GM12878 (cell line): ENCODE measurements around the gene LDLRAD4. TPM values are rescaled to one million over a fixed set of nuclear protein-coding genes. Genes with fewer than 3 reads are reported as not detected.

Experiments
- ATAC-seq: fragments of 200-7000 bp; cut with Tn5 transposase; 3 replicates; pipeline ENCODE4 v1.9.1; 2020; ENCODE audit warnings: mild to moderate bottlenecking, moderate library complexity
- BruUV-seq: library from RNA; stranded (reverse); fragments of 400-500 nt; replicated peaks from 2 replicates; lab custom pipeline; 2021; lab: Mats Ljungman, UMichigan
- CTCF ChIA-PET: fragments of 300-600 bp; sonication (Branson Sonifier 250); formaldehyde crosslinking; extraction: SDS; loops from one replicate; lab custom pipeline; 2021; ENCODE audit warnings: inconsistent platforms; lab: Yijun Ruan, JAX
- POLR2A ChIA-PET: fragments of 350-600 bp; formaldehyde crosslinking; extraction: SDS; loops from one replicate; lab custom pipeline; 2021; ENCODE audit warnings: inconsistent platforms; lab: Charles Lee
- RAD21 ChIA-PET: fragments of 300-600 bp; sonication (Branson Sonifier 250); formaldehyde crosslinking; loops from one replicate; lab custom pipeline; 2023; ENCODE audit warnings: antibody characterized with exemption; ENCODE audit not compliant: unreplicated experiment; lab: Charles Lee
- SMC1A ChIA-PET: fragments of 300-600 bp; sonication (Branson Sonifier 250); formaldehyde crosslinking; loops from one replicate; lab custom pipeline; 2023; ENCODE audit not compliant: unreplicated experiment, uncharacterized antibody; lab: Charles Lee
- DNase-seq: peaks from one replicate; pipeline ENCODE4 v3.0.0-alpha.2; 2011; ENCODE audit warnings: low read depth, low spot score
- FAIRE-seq: peaks from 3 replicates; lab custom pipeline; 2011; peaks lifted over from hg19 to GRCh38; lab: Jason Lieb, UNC
- H2AFZ ChIP-seq: 2 replicates; pipeline ENCODE4 v1.6.0; 2011; ENCODE audit warnings: low read depth, low read length, control low read depth; ENCODE audit not compliant: control insufficient read depth
- H3K27ac ChIP-seq: 2 replicates; pipeline ENCODE4 v1.5.1; 2011; ENCODE audit warnings: control low read depth; ENCODE audit not compliant: control insufficient read depth, insufficient read depth
- H3K27me3 ChIP-seq, 2 experiments: replicated peaks in 1 of 2; 2 replicates each; pipeline versions ENCODE4 v1.6.0 to v1.6.1; 2011; ENCODE audit warnings: low read length in 1 of 2; ENCODE audit not compliant: control insufficient read depth in 2 of 2, insufficient read depth in 2 of 2
- H3K36me3 ChIP-seq, 2 experiments: 2 replicates each; pipeline ENCODE4 v1.5.1; 2011; ENCODE audit warnings: low read length in 1 of 2; ENCODE audit not compliant: control insufficient read depth in 2 of 2, insufficient read depth in 2 of 2
- H3K4me1 ChIP-seq: 2 replicates; pipeline ENCODE4 v1.6.1; 2011; ENCODE audit warnings: mild to moderate bottlenecking, low read length, moderate library complexity, mixed read lengths; ENCODE audit not compliant: control insufficient read depth, insufficient read depth
- H3K4me2 ChIP-seq: 2 replicates; pipeline ENCODE4 v1.6.0; 2011; ENCODE audit warnings: control low read depth; ENCODE audit not compliant: control insufficient read depth, insufficient read depth
- H3K4me3 ChIP-seq: fragments of 200-600 bp; sonication (generic); 2 replicates; pipeline ENCODE4 v1.5.1; 2016
- H3K79me2 ChIP-seq: 2 replicates; pipeline ENCODE4 v1.6.0; 2011; ENCODE audit warnings: low read length; ENCODE audit not compliant: control insufficient read depth, insufficient read depth
- H3K9ac ChIP-seq: 2 replicates; pipeline ENCODE4 v1.8.0; 2011; ENCODE audit warnings: low read length, control low read depth, mixed read lengths; ENCODE audit not compliant: control insufficient read depth, insufficient read depth
- H3K9me3 ChIP-seq: replicated peaks from 3 replicates; pipeline ENCODE4 v1.5.1; 2011; ENCODE audit warnings: mild to moderate bottlenecking, low read length; ENCODE audit not compliant: control insufficient read depth, insufficient read depth
- H4K20me1 ChIP-seq: 2 replicates; pipeline ENCODE4 v1.6.0; 2011; ENCODE audit not compliant: control insufficient read depth, insufficient read depth
- CREM ChIP-seq: IDR thresholded peaks from 2 replicates; pipeline ENCODE4 v1.6.1; 2014; ENCODE audit warnings: antibody characterized with exemption, low read depth
- EGR1 ChIP-seq, 2 experiments: IDR thresholded peaks; 1 replicate in 1 of 2; 2 replicates in 1 of 2; pipeline ENCODE4 v1.6.1; 2011 to 2012; ENCODE audit warnings: low read depth in 2 of 2, low read length in 2 of 2, borderline replicate concordance in 1 of 2, mild to moderate bottlenecking in 1 of 2, moderate library complexity in 1 of 2
- NBN ChIP-seq: fragments of 450-650 bp; IDR thresholded peaks from 2 replicates; pipeline ENCODE4 v1.6.1; 2016
- SPI1 ChIP-seq: IDR thresholded peaks from 2 replicates; pipeline ENCODE4 v1.6.1; 2011; ENCODE audit warnings: low read depth, mild to moderate bottlenecking, low read length, moderate library complexity, borderline replicate concordance; ENCODE audit not compliant: insufficient read depth
- TCF3 ChIP-seq: IDR thresholded peaks from 2 replicates; pipeline ENCODE4 v1.6.1; 2012; ENCODE audit warnings: low read depth, mild to moderate bottlenecking, low read length, borderline replicate concordance; ENCODE audit not compliant: insufficient read depth
- WGBS: methylation state at CpG from one replicate; pipeline ENCODE4 v1.1.6; 2016; ENCODE audit warnings: low lambda C conversion rate; ENCODE audit not compliant: insufficient replicate concordance, insufficient coverage; ENCODE audit errors: missing lambda C conversion rate; 5-methylcytosine and 5-hydroxymethylcytosine counted together
- in situ Hi-C: fragments of 300-500 bp; cut with MboI; formaldehyde crosslinking; loops from 9 replicates; pipeline ENCODE4 v1.14.3; 2018; ENCODE audit warnings: mixed read lengths
- intact Hi-C: fragments of 100-400 bp; cut with micrococcal nuclease; formaldehyde crosslinking; loops from one replicate; pipeline ENCODE4 v1.14.2; 2022; ENCODE audit not compliant: unreplicated experiment
- polyA plus RNA-seq, 11 experiments: library from polyadenylated mRNA; depleted of rRNA in 4 of 11; unstranded in 6 of 11; stranded (reverse) in 5 of 11; fragments of >200 nt; fragmentation: Nextera tagmentation in 4 of 11; fragmentation: Illumina TruSeq in 1 of 11; extraction: Ambion mirVana in 4 of 11; extraction: Trizol in 1 of 11; gene quantifications; 1 replicate in 1 of 11; 2 replicates in 10 of 11; pipeline versions ENCODE4 v1.2.1 to v1.2.3, GENCODE V29; 2011 to 2016; ENCODE audit warnings: inconsistent platforms in 2 of 11, missing spikeins in 2 of 11, low read depth in 1 of 11
- total RNA-seq, 4 experiments: library from RNA; depleted of rRNA in 3 of 4; stranded (reverse); fragments of >200 nt in 3 of 4; fragmentation: Illumina TruSeq in 1 of 4; extraction: Trizol in 1 of 4; gene quantifications; 2 replicates each; pipeline versions ENCODE4 v1.2.1 to v1.2.3, GENCODE V29; 2013 to 2021
- TF ChIP-seq, protein P1 (sequence below): IDR thresholded peaks from 2 replicates; pipeline ENCODE4 v1.6.1; 2012; ENCODE audit warnings: low read length, inconsistent platforms
- TF ChIP-seq, protein P2 (sequence below): IDR thresholded peaks from 2 replicates; pipeline ENCODE4 v1.6.1; 2011; ENCODE audit warnings: borderline replicate concordance, low read depth, mild to moderate bottlenecking, moderate library complexity, low read length; ENCODE audit not compliant: insufficient read depth, poor library complexity, severe bottlenecking
- TF ChIP-seq, protein P3 (sequence below): IDR thresholded peaks from 2 replicates; pipeline ENCODE4 v1.6.1; 2011; ENCODE audit warnings: mild to moderate bottlenecking, low read depth, low read length, moderate library complexity; ENCODE audit not compliant: insufficient replicate concordance

Gene LDLRAD4
- total and polyA plus RNA-seq, 10 of the 15 experiments (the other 5 are each of a cell fraction or from before 2014, with no cell fraction given): 2.7 to 16.8 (median 11.2) TPM

DNA sequence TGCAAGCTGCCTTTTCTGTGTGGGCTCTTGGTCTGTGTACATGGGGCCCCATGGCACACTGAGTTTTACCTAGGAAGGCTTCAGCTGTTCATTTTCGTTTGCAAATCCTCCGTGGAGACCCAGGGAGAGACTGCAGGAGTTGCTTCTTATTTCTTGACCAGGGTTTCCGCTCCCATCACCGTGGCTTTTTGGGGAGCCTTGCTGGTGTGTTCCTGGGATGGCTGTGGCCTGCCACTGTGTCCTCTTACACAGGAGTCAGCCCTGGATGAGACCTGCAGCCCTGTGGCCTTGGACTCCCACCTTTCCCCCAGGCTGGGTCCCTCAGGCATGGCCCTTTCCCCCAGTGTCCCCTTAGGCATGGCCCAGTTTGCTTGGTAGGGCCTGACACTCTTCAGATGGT, 370.8 kb downstream of the LDLRAD4 start:
- Histone ChIP-seq H3K4me3 (no peak overlapping the region), H3K27ac (no peak overlapping the region), H2AFZ (no peak overlapping the region), H3K36me3 (no peaks in the 10 kb centered on the region), H3K4me2 (no peak overlapping the region), H4K20me1 (no peaks in the 10 kb centered on the region), H3K4me1 (peaks cover 29% of the 10 kb centered on the region), H3K9ac (no peak overlapping the region), H3K9me3 (no peaks in the 10 kb centered on the region; the same call in 2 of the 3 replicates), H3K27me3 (no peaks in the 10 kb centered on the region), H3K79me2 (no peaks in the 10 kb centered on the region)
- ChIA-PET SMC1A (interaction anchor here (0.8 to 7.3 kb wide), 6 partner anchors 8 to 29 kb away, joined by 3 to 164 read pairs (median 64); no protein-coding TSS in a partner anchor), POLR2A (interaction anchor here (1.5 to 5.6 kb wide), 4 partner anchors 12 to 20 kb away, joined by 4 to 52 read pairs (median 22); no protein-coding TSS in a partner anchor), CTCF (interaction anchor here (1.6 kb wide), 1 partner anchor 22 kb away, joined by 7 read pairs; no protein-coding TSS in a partner anchor), RAD21 (interaction anchor here (5.4 to 5.7 kb wide), 4 partner anchors 20 to 29 kb away, joined by 56 to 144 read pairs (median 102); no protein-coding TSS in a partner anchor)
- DNase-seq (no peak), ATAC-seq (no peak), FAIRE-seq (no peak)
- no TSS peak for BruUV-seq
- WGBS: 85% methylated on average over 4 of the region's 4 CpGs
- intact Hi-C loops (no loop called here), in situ Hi-C loops (no loop called here)
- TF ChIP-seq, protein P1, sequence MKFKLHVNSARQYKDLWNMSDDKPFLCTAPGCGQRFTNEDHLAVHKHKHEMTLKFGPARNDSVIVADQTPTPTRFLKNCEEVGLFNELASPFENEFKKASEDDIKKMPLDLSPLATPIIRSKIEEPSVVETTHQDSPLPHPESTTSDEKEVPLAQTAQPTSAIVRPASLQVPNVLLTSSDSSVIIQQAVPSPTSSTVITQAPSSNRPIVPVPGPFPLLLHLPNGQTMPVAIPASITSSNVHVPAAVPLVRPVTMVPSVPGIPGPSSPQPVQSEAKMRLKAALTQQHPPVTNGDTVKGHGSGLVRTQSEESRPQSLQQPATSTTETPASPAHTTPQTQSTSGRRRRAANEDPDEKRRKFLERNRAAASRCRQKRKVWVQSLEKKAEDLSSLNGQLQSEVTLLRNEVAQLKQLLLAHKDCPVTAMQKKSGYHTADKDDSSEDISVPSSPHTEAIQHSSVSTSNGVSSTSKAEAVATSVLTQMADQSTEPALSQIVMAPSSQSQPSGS: no peak
- no peak for TF ChIP-seq SPI1

GRCh38 chr18:13589943-13590342, 371.4 kb downstream of the LDLRAD4 start:
- Histone ChIP-seq H3K27me3 (no peaks in the 10 kb centered on the region), H3K4me1 (peaks cover 28% of the 10 kb centered on the region), H3K27ac (no peak overlapping the region), H3K9me3 (no peaks in the 10 kb centered on the region; the same call in 2 of the 3 replicates), H3K36me3 (no peaks in the 10 kb centered on the region), H3K4me3 (no peak overlapping the region), H3K4me2 (no peak overlapping the region), H4K20me1 (no peaks in the 10 kb centered on the region), H3K79me2 (no peaks in the 10 kb centered on the region), H2AFZ (no peak overlapping the region), H3K9ac (no peak overlapping the region)
- no TSS peak for BruUV-seq
- TF ChIP-seq NBN: no peak
- TF ChIP-seq, protein P2, sequence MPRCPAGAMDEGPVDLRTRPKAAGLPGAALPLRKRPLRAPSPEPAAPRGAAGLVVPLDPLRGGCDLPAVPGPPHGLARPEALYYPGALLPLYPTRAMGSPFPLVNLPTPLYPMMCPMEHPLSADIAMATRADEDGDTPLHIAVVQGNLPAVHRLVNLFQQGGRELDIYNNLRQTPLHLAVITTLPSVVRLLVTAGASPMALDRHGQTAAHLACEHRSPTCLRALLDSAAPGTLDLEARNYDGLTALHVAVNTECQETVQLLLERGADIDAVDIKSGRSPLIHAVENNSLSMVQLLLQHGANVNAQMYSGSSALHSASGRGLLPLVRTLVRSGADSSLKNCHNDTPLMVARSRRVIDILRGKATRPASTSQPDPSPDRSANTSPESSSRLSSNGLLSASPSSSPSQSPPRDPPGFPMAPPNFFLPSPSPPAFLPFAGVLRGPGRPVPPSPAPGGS: peak; percentile 97
- TF ChIP-seq, protein P3, sequence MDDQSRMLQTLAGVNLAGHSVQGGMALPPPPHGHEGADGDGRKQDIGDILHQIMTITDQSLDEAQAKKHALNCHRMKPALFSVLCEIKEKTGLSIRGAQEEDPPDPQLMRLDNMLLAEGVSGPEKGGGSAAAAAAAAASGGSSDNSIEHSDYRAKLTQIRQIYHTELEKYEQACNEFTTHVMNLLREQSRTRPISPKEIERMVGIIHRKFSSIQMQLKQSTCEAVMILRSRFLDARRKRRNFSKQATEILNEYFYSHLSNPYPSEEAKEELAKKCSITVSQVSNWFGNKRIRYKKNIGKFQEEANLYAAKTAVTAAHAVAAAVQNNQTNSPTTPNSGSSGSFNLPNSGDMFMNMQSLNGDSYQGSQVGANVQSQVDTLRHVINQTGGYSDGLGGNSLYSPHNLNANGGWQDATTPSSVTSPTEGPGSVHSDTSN: peak; percentile 54
- 0 out of 3 replicates have a peak, but pooled peaks of 1 of the 2 experiments have one; percentile 27 for TF ChIP-seq EGR1 (IDR thresholded peaks at IDR 0.05; ENCODE audit: borderline replicate concordance in 1 of 2, low read depth in 2 of 2, low read length in 2 of 2)
- no peak for TF ChIP-seq CREM
- TF ChIP-seq TCF3: peak; percentile 61; the same call in 1 of the 2 replicates
- DNase-seq: no peak
- ChIA-PET SMC1A (interaction anchor here (0.9 to 7.3 kb wide), 3 partner anchors 16 to 21 kb away, joined by 3 to 164 read pairs (median 121); no protein-coding TSS in a partner anchor), POLR2A (interaction anchor here (5.6 kb wide), 1 partner anchor 13 kb away, joined by 52 read pairs; no protein-coding TSS in a partner anchor), RAD21 (no interaction called here), CTCF (no interaction called here)
- 86% methylated on average over 9 of the region's 9 CpGs for WGBS
- no peak for FAIRE-seq
- in situ Hi-C loops: no loop called here
- intact Hi-C loops: no loop called here
- no peak for ATAC-seq
